ENCODE results near the gene ZBTB22.
"Not testable (repeated sequence)": the region's sequence is repeated elsewhere in the genome, so short reads cannot be mapped to it uniquely, and the experiment has no call there.

DNA sequence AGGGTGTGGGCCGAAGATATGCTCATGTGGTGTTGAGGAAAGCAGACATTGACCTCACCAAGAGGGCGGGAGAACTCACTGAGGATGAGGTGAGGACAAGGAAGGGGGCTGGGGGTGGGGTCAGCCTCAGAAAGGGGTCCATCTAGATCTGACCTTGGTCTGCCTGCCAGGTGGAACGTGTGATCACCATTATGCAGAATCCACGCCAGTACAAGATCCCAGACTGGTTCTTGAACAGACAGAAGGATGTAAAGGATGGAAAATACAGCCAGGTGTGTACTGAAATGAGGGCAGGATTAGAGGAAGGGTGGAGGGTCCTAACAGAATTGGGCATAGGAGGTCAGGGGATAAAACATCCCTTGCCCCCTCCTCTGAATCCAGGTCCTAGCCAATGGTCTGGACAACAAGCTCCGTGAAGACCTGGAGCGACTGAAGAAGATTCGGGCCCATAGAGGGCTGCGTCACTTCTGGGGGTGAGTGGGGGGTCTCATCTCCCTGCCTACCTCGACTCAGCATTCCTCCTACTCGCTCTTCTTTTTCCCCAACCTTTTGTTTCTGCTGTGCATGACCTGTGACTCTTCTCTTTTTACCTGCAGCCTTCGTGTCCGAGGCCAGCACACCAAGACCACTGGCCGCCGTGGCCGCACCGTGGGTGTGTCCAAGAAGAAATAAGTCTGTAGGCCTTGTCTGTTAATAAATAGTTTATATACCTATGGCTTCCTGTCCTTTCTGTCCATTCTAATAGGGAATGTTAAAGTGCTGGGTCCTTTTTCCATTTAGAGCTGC, 41.6 kb downstream of the ZBTB22 start:
- TF ChIP-seq, protein P1, sequence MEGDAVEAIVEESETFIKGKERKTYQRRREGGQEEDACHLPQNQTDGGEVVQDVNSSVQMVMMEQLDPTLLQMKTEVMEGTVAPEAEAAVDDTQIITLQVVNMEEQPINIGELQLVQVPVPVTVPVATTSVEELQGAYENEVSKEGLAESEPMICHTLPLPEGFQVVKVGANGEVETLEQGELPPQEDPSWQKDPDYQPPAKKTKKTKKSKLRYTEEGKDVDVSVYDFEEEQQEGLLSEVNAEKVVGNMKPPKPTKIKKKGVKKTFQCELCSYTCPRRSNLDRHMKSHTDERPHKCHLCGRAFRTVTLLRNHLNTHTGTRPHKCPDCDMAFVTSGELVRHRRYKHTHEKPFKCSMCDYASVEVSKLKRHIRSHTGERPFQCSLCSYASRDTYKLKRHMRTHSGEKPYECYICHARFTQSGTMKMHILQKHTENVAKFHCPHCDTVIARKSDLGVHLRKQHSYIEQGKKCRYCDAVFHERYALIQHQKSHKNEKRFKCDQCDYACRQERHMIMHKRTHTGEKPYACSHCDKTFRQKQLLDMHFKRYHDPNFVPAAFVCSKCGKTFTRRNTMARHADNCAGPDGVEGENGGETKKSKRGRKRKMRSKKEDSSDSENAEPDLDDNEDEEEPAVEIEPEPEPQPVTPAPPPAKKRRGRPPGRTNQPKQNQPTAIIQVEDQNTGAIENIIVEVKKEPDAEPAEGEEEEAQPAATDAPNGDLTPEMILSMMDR (conservative IDR thresholded peaks at IDR 0.05; ENCODE audit: low read length) = not testable (repeated sequence)
- not testable (repeated sequence) for TF ChIP-seq EZH2phosphoT487 (IDR thresholded peaks at IDR 0.05; ENCODE audit: borderline replicate concordance)

Data from Loucy (cell line).